Measurements from ENCODE around the gene ASPSCR1.

- TF ChIP-seq GATA2 (IDR thresholded peaks at IDR 0.05; ENCODE audit: low read depth, low read length) (no peak), GATA3 (IDR thresholded peaks at IDR 0.05; ENCODE audit: low read depth, low read length) (no peak)
Observed at GRCh38 chr17:82020572-82021106, 43.2 kb downstream of the ASPSCR1 start.
